ENCODE measurements around the gene ARSK. TPM values are rescaled to one million over a fixed set of nuclear protein-coding genes. Genes with fewer than 3 reads are reported as not detected.

Gene ARSK
- total and polyA plus RNA-seq, 10 of the 15 experiments (the other 5 are each of a cell fraction or from before 2014, with no cell fraction given) = 1.6 to 9.5 (median 5.8) TPM

- no peak for TF ChIP-seq SMAD5 (IDR thresholded peaks at IDR 0.05; ENCODE audit: low read depth)
- no peak for TF ChIP-seq ZBTB11 (CRISPR knock-in tag; IDR thresholded peaks at IDR 0.05)
- peak; percentile 93 for TF ChIP-seq JUNB (IDR thresholded peaks at IDR 0.05)
- TF ChIP-seq IRF4 (IDR thresholded peaks at IDR 0.05; ENCODE audit: low read depth, low read length) = peak; percentile 84; the same call in 1 of the 2 replicates
- TF ChIP-seq RFX5 (IDR thresholded peaks at IDR 0.05; ENCODE audit: low read depth, low read length) = no peak
- TF ChIP-seq MTA3 (IDR thresholded peaks at IDR 0.05; ENCODE audit: borderline replicate concordance, low read length) = no peak; the same call in 1 of the 2 replicates
- TF ChIP-seq E2F8 (IDR thresholded peaks at IDR 0.05; ENCODE audit: low read depth, partially characterized antibody) = no peak
- TF ChIP-seq TCF12 (IDR thresholded peaks at IDR 0.05; ENCODE audit: low read depth, low read length) = 0 out of 2 replicates have a peak, but pooled peaks have one; percentile 43
- 0 out of 2 replicates have a peak, but pooled peaks have one; percentile 83 for TF ChIP-seq PAX8 (IDR thresholded peaks at IDR 0.05)
- TF ChIP-seq MEF2B (IDR thresholded peaks at IDR 0.05; ENCODE audit: partially characterized antibody, poor library complexity, severe bottlenecking) = peak; percentile 97
- TF ChIP-seq RELB (IDR thresholded peaks at IDR 0.05; ENCODE audit: low read depth) = peak; percentile 97
- TF ChIP-seq CREB1 (IDR thresholded peaks at IDR 0.05; ENCODE audit: low read depth) = 0 out of 2 replicates have a peak, but pooled peaks have one; percentile 23
- TF ChIP-seq ATF7 (IDR thresholded peaks at IDR 0.05; ENCODE audit: low read depth) = peak; percentile 55; the same call in 1 of the 2 replicates
- no peak for TF ChIP-seq ELK1 (IDR thresholded peaks at IDR 0.05; ENCODE audit: low read depth, low read length)
- TF ChIP-seq SRF (IDR thresholded peaks at IDR 0.05; ENCODE audit: low read depth in 2 of 2, low read length in 2 of 2) = no peak
- TF ChIP-seq NRF1 (conservative IDR thresholded peaks at IDR 0.05; ENCODE audit: low read depth, low read length) = no peak
- no peak for TF ChIP-seq HDAC6 (IDR thresholded peaks at IDR 0.05; ENCODE audit: unreplicated experiment)
- no peak for TF ChIP-seq CTCF (IDR thresholded peaks at IDR 0.05 in 2 of 3, conservative IDR thresholded peaks at IDR 0.05 in 1 of 3; ENCODE audit: control insufficient read depth in 2 of 3, extremely low read depth in 1 of 3, insufficient read depth in 1 of 3, low read depth in 3 of 3, low read length in 3 of 3)
- peak; percentile 98 for TF ChIP-seq MEF2A (IDR thresholded peaks at IDR 0.05; ENCODE audit: insufficient read depth, low read depth, low read length)
- no peak for TF ChIP-seq TCF7 (IDR thresholded peaks at IDR 0.05; ENCODE audit: borderline replicate concordance)
These were observed 60.2 kb downstream of the ARSK start (continued) for GRCh38 chr5:95615164-95615467.

Measured in GM12878 (cell line).